SJSA1 (cell line): ENCODE measurements around the gene DIAPH1. TPM values are rescaled to one million over a fixed set of nuclear protein-coding genes. Genes with fewer than 3 reads are reported as not detected.

Experiments
- DNase-seq, 2 experiments: peaks; one replicate each; pipeline ENCODE4 v3.0.0-alpha.2; 2015 to 2020; ENCODE audit warnings: low spot score in 2 of 2, low read depth in 1 of 2
- H3K27ac ChIP-seq: fragments of 250-450 bp; sonication (Bioruptor Pico); 2 replicates; pipeline ENCODE4 v1.5.1; 2020; ENCODE audit warnings: mild to moderate bottlenecking, moderate library complexity
- H3K27me3 ChIP-seq: fragments of 250-450 bp; sonication (Bioruptor Pico); replicated peaks from 2 replicates; pipeline ENCODE4 v1.5.1; 2020; ENCODE audit warnings: mild to moderate bottlenecking, moderate library complexity
- H3K36me3 ChIP-seq: fragments of 250-450 bp; sonication (Bioruptor Pico); 2 replicates; pipeline ENCODE4 v1.5.1; 2020; ENCODE audit warnings: mild to moderate bottlenecking
- H3K4me1 ChIP-seq: fragments of 250-450 bp; sonication (Bioruptor Pico); replicated peaks from 2 replicates; pipeline ENCODE4 v1.6.1; 2021; ENCODE audit warnings: mild to moderate bottlenecking
- H3K4me3 ChIP-seq: fragments of 250-450 bp; sonication (Bioruptor Pico); 2 replicates; pipeline ENCODE4 v1.5.1; 2020; ENCODE audit warnings: mild to moderate bottlenecking
- H3K9me3 ChIP-seq: fragments of 250-450 bp; sonication (Bioruptor Pico); replicated peaks from 2 replicates; pipeline ENCODE4 v1.5.1; 2020; ENCODE audit warnings: mild to moderate bottlenecking
- total RNA-seq: library from RNA; depleted of rRNA; stranded (reverse); fragments of >200 nt; shearing (Covaris generic); gene quantifications from 2 replicates; pipeline ENCODE4 v1.2.3, GENCODE V29; 2014

The DIAPH1 gene
- total RNA-seq, 1 experiment from 2014 or later = 44.5 TPM

DNA sequence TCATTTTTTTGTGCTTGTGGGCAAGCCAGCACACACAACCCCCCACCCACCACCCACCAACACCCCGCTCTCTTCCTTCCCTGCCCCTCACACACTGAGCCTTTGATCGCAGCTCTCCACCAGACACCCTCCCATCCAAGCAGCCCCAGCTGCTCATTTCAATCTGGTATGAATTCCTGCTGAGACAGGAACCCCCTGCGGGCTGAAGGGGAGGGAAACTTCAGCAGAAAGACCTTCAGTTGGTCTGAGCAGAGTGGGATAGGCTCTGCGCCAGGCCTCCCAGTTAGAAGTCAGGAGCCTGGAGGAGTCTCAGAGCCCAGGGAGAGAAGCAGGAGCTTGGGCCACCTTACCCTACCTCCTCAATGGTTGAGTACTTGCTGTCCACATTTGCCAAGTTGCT lies 122.8 kb downstream of the DIAPH1 start:
- H3K36me3 ChIP-seq = peaks cover 9% of the 10 kb centered on the region
- no peaks in the 10 kb centered on the region for H3K27me3 ChIP-seq
- H3K27ac ChIP-seq = no peak overlapping the region
- H3K4me1 ChIP-seq = no peaks in the 10 kb centered on the region
- H3K4me3 ChIP-seq = no peak overlapping the region
- no peak for DNase-seq
- H3K9me3 ChIP-seq = no peaks in the 10 kb centered on the region

- H3K9me3 ChIP-seq = no peaks in the 10 kb centered on the region
- H3K4me1 ChIP-seq = no peaks in the 10 kb centered on the region
- no peaks in the 10 kb centered on the region for H3K27me3 ChIP-seq
- H3K36me3 ChIP-seq = peaks cover 10% of the 10 kb centered on the region
- no peak for DNase-seq
- H3K4me3 ChIP-seq = no peak overlapping the region
- H3K27ac ChIP-seq = no peak overlapping the region
These were observed 123.4 kb downstream of the DIAPH1 start for GRCh38 chr5:141495453-141495811.

- Histone ChIP-seq H3K27ac (no peak overlapping the region), H3K9me3 (no peaks in the 10 kb centered on the region), H3K36me3 (peaks cover 15% of the 10 kb centered on the region), H3K4me3 (no peak overlapping the region), H3K27me3 (no peaks in the 10 kb centered on the region), H3K4me1 (no peaks in the 10 kb centered on the region)
- no peak for DNase-seq
These were observed 123.9 kb downstream of the DIAPH1 start for GRCh38 chr5:141494761-141495452.

DNA sequence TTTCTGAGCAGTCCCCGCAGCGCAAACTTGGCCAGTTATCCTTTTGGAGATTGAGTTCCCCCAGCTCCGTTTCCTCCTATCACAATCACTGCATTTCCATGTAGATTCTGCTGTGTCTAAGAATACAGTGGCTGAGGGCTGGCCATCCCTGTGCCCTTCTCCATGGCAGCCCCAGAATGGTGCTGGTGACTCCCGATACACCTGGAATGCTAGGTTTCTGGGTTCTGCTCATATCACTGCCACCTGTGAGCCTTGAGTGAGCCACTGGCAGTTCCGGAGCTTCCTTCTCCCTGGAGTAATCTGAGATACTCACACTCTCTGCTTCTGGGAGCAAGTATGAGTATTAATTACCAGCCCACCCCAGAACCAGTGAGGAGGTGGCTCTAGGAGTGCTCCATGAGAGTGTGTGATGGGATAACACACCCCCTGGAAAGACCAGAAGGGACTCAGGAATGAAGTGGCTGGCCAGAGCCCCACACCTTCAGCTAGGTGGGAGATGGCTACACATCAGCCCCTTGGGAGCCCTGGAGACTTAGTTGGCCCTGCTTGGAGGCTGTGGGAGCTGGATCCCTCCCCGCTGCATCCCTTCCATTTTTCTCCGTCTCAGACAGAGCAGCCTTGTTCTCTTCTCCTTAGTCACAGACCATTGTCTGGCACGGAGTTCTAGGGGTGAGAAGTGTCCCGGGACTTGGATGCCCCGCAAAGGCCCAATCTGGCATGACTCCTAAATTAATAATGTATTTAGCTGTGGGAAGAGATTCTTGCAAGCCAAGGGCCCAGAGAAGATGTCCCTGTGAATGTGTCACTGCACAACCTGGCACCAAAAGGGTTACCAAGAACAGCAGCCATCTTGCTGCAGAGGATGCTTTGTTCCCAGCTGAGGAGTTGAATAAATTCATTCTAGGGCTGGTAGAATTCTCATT lies 125.0 kb downstream of the DIAPH1 start:
- H3K27ac ChIP-seq = no peak overlapping the region
- H3K36me3 ChIP-seq = peaks cover 18% of the 10 kb centered on the region
- H3K4me3 ChIP-seq = no peak overlapping the region
- H3K9me3 ChIP-seq = no peaks in the 10 kb centered on the region
- DNase-seq = no peak
- no peaks in the 10 kb centered on the region for H3K27me3 ChIP-seq
- H3K4me1 ChIP-seq = peaks cover 4% of the 10 kb centered on the region

DNA sequence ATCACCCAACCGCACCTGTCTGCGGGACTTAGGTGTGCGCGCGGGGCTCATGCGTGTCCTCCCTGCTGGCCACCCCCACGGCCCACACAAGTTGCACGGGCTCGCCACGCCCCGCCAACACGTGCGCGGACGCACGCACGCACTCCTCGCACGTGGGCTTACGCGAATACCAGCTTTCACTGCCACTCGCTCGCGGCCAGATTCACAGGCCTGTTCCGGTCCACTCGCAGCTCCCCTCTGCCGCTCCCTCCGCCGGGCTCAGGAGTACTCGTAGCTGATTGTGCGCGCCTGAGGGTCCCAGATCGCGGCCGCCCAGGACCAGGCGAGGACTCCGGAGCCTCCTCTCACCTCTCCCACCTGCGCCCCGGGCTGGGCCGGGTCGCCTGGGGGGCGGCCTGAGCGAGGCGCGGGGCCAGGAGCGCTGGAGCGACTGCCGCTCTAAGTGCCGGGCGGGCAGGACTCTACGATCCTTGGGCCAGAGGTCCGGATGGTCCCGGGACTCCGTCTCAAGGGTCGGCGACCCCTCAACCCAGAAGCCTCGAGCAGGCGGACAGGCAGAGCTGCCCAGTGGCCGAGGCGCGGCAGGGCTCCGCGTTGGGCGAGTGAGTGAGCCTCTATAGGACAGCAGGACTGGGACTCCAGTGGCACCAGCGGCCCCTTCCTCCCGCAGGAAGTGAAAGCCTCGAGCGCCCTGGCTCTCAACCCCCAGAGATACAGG lies 126.5 kb downstream of the DIAPH1 start:
- peaks cover 4% of the 10 kb centered on the region for H3K4me1 ChIP-seq
- DNase-seq = no peak
- no peak overlapping the region for H3K4me3 ChIP-seq
- peaks cover 18% of the 10 kb centered on the region for H3K36me3 ChIP-seq
- H3K9me3 ChIP-seq = no peaks in the 10 kb centered on the region
- H3K27me3 ChIP-seq = no peaks in the 10 kb centered on the region
- no peak overlapping the region for H3K27ac ChIP-seq

- H3K9me3 ChIP-seq = no peaks in the 10 kb centered on the region
- peak in 1 of 2 experiments; percentile 50 for DNase-seq
- H3K4me3 ChIP-seq = no peak overlapping the region
- peaks cover 4% of the 10 kb centered on the region for H3K4me1 ChIP-seq
- peaks cover 24% of the 10 kb centered on the region for H3K36me3 ChIP-seq
- H3K27me3 ChIP-seq = no peaks in the 10 kb centered on the region
- H3K27ac ChIP-seq = no peak overlapping the region
These were observed 127.3 kb downstream of the DIAPH1 start for GRCh38 chr5:141491323-141492167.

GRCh38 chr5:141490771-141491170 lies 128.0 kb downstream of the DIAPH1 start:
- Histone ChIP-seq H3K27me3 (no peaks in the 10 kb centered on the region), H3K36me3 (peaks cover 30% of the 10 kb centered on the region), H3K9me3 (no peaks in the 10 kb centered on the region), H3K4me3 (no peak overlapping the region), H3K4me1 (peaks cover 4% of the 10 kb centered on the region), H3K27ac (no peak overlapping the region)
- DNase-seq = no peak

GRCh38 chr5:141490271-141490670 lies 128.5 kb downstream of the DIAPH1 start:
- H3K4me1 ChIP-seq = peaks cover 4% of the 10 kb centered on the region
- DNase-seq = no peak
- H3K9me3 ChIP-seq = 0 out of 2 replicates have a peak, but pooled peaks cover 2% of the 10 kb centered on the region
- H3K27me3 ChIP-seq = no peaks in the 10 kb centered on the region
- no peak overlapping the region for H3K27ac ChIP-seq
- peaks cover 35% of the 10 kb centered on the region for H3K36me3 ChIP-seq
- no peak overlapping the region for H3K4me3 ChIP-seq

GRCh38 chr5:141489841-141490240 lies 129.0 kb downstream of the DIAPH1 start:
- Histone ChIP-seq H3K27me3 (no peaks in the 10 kb centered on the region), H3K4me1 (peaks cover 4% of the 10 kb centered on the region), H3K9me3 (0 out of 2 replicates have a peak, but pooled peaks cover 3% of the 10 kb centered on the region), H3K27ac (no peak overlapping the region), H3K36me3 (peaks cover 35% of the 10 kb centered on the region), H3K4me3 (no peak overlapping the region)
- DNase-seq = no peak

DNA sequence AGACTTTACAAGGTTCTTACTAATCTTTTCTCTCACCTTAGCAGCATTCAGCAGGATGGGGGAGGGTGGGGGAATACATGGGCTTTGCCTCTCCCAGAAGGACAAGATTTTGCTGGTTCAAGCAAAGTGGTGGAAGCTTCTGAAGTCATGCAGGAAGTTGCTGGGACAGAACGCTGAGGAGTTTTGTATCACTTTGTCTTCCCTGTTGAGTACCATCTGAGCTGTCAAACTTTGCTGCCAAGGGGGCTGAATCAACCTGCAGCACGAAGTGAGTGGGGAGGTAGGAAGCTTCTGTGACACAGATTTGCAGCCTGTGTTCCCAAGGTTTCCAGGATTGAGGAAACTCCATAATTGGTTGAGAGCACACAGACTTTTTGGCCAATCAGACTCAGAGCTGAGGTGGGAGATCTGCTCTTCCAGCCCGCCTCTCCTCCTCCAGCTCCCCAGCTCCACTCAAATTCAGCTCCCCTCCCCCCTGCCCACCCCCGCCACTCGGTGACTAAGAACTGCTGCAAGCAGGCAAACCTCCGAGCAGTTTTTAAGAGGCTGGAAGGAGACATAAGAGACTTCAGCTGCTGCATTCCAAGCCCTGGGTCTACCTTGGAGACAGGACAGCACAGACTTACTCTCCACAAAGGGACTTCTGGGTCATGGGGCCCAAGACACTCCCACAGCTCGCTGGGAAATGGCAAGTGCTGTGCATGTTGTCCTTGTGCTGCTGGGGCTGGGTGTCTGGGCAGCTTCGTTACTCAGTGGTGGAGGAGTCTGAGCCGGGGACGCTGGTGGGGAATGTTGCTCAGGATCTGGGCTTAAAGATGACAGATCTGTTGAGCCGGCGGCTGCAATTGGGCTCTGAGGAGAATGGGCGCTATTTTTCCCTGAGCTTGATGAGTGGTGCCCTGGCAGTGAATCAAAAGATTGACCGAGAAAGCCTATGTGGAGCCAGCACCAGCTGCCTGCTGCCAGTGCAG lies 129.9 kb downstream of the DIAPH1 start, which contains the start of gene PCDHGC5:
Gene PCDHGC5 (plus strand): TSS at position 491 of the 971 bp plus-strand sequence. CDS start 160 bp downstream, at position 651.
- H3K4me3 ChIP-seq = no peak within 1 kb of the TSS

DNA sequence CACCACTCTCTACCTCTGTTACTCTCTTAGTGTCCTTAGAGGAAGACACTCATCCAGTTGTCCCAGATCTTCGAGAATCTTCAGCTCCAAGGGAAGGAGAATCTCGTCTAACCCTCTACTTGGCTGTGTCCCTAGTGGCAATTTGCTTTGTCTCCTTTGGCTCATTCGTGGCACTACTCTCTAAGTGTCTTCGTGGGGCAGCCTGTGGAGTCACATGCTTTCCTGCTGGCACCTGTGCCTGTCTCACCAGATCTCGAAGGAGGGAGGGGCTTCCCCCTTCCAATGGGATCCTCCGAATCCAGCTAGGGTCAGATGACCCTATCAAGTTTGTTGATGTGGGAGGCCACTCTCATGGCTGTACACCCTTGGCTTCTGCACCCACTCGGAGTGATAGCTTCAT lies 131.7 kb downstream of the DIAPH1 start:
- H3K36me3 ChIP-seq = peaks cover 35% of the 10 kb centered on the region

More for the DNA sequence above, 129.9 kb downstream of the DIAPH1 start, which contains the start of gene PCDHGC5:
- peaks cover 4% of the 10 kb centered on the region for H3K4me1 ChIP-seq
- DNase-seq = peak in 1 of 2 experiments; percentile 47
- 0 out of 2 replicates have a peak, but pooled peaks cover 3% of the 10 kb centered on the region for H3K9me3 ChIP-seq
- H3K36me3 ChIP-seq = peaks cover 35% of the 10 kb centered on the region
- no peaks in the 10 kb centered on the region for H3K27me3 ChIP-seq
- H3K27ac ChIP-seq = no peak within 1 kb of the TSS

GRCh38 chr5:141486091-141486490 lies 132.7 kb downstream of the DIAPH1 start:
- H3K9me3 ChIP-seq = 0 out of 2 replicates have a peak, but pooled peaks cover 3% of the 10 kb centered on the region
- no peak overlapping the region for H3K4me3 ChIP-seq
- peak in 1 of 2 experiments; percentile 26 for DNase-seq
- no peak overlapping the region for H3K27ac ChIP-seq
- H3K27me3 ChIP-seq = no peaks in the 10 kb centered on the region
- peaks cover 4% of the 10 kb centered on the region for H3K4me1 ChIP-seq
- H3K36me3 ChIP-seq = peaks cover 27% of the 10 kb centered on the region

More for the DNA sequence above, 131.7 kb downstream of the DIAPH1 start:
- Histone ChIP-seq H3K27me3 (no peaks in the 10 kb centered on the region), H3K27ac (no peak overlapping the region), H3K9me3 (0 out of 2 replicates have a peak, but pooled peaks cover 3% of the 10 kb centered on the region), H3K4me1 (peaks cover 4% of the 10 kb centered on the region), H3K4me3 (no peak overlapping the region)
- peak in 1 of 2 experiments; percentile 25 for DNase-seq
